ENCODE results near the gene FBXO2. TPM values are rescaled to one million over a fixed set of nuclear protein-coding genes. Genes with fewer than 3 reads are reported as not detected.

FBXO2 gene
- total and polyA plus RNA-seq, 9 of the 15 experiments (the other 6 are each of a cell fraction or from before 2014, with no cell fraction given): 0.04 to 1.9 (median 0.27) TPM

- POLR2A ChIA-PET: interaction anchor here (0.5 to 0.9 kb wide), 4 partner anchors 11 to 480 kb away, joined by 3 to 6 read pairs (median 3); no protein-coding TSS in a partner anchor
- Histone ChIP-seq H3K27ac (ENCODE audit: extremely low read depth, low read depth, low read length) (no peak overlapping the region), H3K4me2 (ENCODE audit: insufficient read depth, low read length) (no peak overlapping the region), H3K9me3 (replicated peaks; ENCODE audit: control insufficient read depth, insufficient read depth, low read depth, low read length) (no peaks in the 10 kb centered on the region), H3K27me3 (ENCODE audit: control insufficient read depth in 2 of 2, insufficient read depth in 2 of 2, low read length in 2 of 2) (peaks cover 22 to 66% of the 10 kb centered on the region in 2 experiments; a peak in 4 of 5 replicates), H3K9ac (ENCODE audit: insufficient read depth in 1 of 2, low read depth in 2 of 2, low read length in 2 of 2) (no peak overlapping the region), H3K9me1 (ENCODE audit: control insufficient read depth, insufficient read depth, low read length) (no peaks in the 10 kb centered on the region), H4K20me1 (replicated peaks; ENCODE audit: control insufficient read depth, insufficient read depth, low read length) (peaks cover 21% of the 10 kb centered on the region), H3K79me2 (ENCODE audit: control insufficient read depth, insufficient read depth, low read length) (no peaks in the 10 kb centered on the region), H3K4me1 (replicated peaks in 1 of 2; ENCODE audit: control insufficient read depth in 2 of 2, insufficient read depth in 2 of 2, low read length in 2 of 2) (no peaks in the 10 kb centered on the region; a peak in 2 of 5 replicates), H3K4me3 (no peak overlapping the region), H3K36me3 (ENCODE audit: control insufficient read depth, insufficient read depth, low read length) (no peaks in the 10 kb centered on the region), H2AFZ (ENCODE audit: low read depth, low read length) (no peak overlapping the region)
- intact Hi-C loops (cut with micrococcal nuclease) (no loop called here), in situ Hi-C loops (cut with MboI) (no loop called here)
- FAIRE-seq (no peak), DNase-seq (ENCODE audit: extremely low read depth in 1 of 4, low spot score in 3 of 4) (no peak), ATAC-seq (no peak)
- CTCF ChIA-PET (ENCODE audit: low intra/inter-chr PET ratio): no interaction called here
- under 1% methylated on average over 7 of the region's 7 CpGs for WGBS (ENCODE audit: insufficient coverage, low coverage, missing lambda C conversion rate)
- TF ChIP-seq NR2F6 (CRISPR knock-in tag; IDR thresholded peaks at IDR 0.05) (no peak), GMEB1 (CRISPR knock-in tag; IDR thresholded peaks at IDR 0.05) (no peak), VEZF1 (CRISPR knock-in tag; IDR thresholded peaks at IDR 0.05) (no peak), TOE1 (IDR thresholded peaks at IDR 0.05; ENCODE audit: borderline replicate concordance) (no peak), TOE1 (CRISPR knock-in tag; IDR thresholded peaks at IDR 0.05; ENCODE audit: borderline replicate concordance, low read depth) (no peak), HIVEP1 (CRISPR knock-in tag; IDR thresholded peaks at IDR 0.05) (no peak), POLR2AphosphoS2 (IDR thresholded peaks at IDR 0.05; ENCODE audit: low read length) (no peak)
- BruUV-seq (replicated peaks): no TSS peak
These were observed 36.9 kb downstream of the FBXO2 start for GRCh38 chr1:11617314-11617713.

Data from K562 (cell line).